ENCODE results near the gene ABHD18. TPM values are rescaled to one million over a fixed set of nuclear protein-coding genes. Genes with fewer than 3 reads are reported as not detected.
"Not testable (repeated sequence)": the region's sequence is repeated elsewhere in the genome, so short reads cannot be mapped to it uniquely, and the experiment has no call there.

The ABHD18 gene
- polyA plus RNA-seq, 1 donor from 2014 or later, result 17.5 TPM

DNA sequence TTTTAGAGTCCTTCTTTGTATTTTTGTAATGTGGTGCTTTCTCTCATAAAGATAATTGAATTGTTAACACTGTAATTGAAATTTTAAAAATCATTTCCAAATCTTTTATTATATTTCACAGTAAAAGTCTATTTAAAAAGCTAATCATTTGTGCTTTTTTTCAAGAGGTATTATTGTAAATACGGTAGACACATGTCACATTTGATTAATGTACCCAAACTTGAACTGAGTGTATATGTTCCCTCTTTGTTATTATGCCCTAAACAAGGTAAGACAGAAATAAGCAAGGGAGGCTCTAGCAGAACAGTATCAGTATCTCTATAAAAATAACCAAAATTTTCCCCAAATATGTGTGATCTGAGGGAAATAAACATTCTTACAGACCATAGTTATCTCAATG lies 74.4 kb downstream of the ABHD18 start:
- Histone ChIP-seq H3K4me2 (ENCODE audit: low read length) (no peak overlapping the region), H3F3A (ENCODE audit: insufficient read depth, low read length, poor library complexity, severe bottlenecking) (no peaks in the 10 kb centered on the region), H3K27me3 (ENCODE audit: insufficient read depth, low read depth, low read length) (no peaks in the 10 kb centered on the region), H3K79me2 (replicated peaks; ENCODE audit: insufficient read depth, low read length) (no peaks in the 10 kb centered on the region), H3K4me3 (ENCODE audit: low read length) (no peak overlapping the region), H3K27ac (ENCODE audit: low read length) (no peak overlapping the region), H3K36me3 (ENCODE audit: insufficient read depth, low read length) (no peaks in the 10 kb centered on the region), H2AFZ (ENCODE audit: low read depth, low read length) (no peak overlapping the region), H4K20me1 (ENCODE audit: insufficient read depth) (no peaks in the 10 kb centered on the region), H3K9me2 (ENCODE audit: insufficient read depth, low read length) (no peaks in the 10 kb centered on the region), H3K9ac (ENCODE audit: low read length) (no peak overlapping the region), H3K9me3 (ENCODE audit: low read length) (no peaks in the 10 kb centered on the region)
- TF ChIP-seq, protein P1, sequence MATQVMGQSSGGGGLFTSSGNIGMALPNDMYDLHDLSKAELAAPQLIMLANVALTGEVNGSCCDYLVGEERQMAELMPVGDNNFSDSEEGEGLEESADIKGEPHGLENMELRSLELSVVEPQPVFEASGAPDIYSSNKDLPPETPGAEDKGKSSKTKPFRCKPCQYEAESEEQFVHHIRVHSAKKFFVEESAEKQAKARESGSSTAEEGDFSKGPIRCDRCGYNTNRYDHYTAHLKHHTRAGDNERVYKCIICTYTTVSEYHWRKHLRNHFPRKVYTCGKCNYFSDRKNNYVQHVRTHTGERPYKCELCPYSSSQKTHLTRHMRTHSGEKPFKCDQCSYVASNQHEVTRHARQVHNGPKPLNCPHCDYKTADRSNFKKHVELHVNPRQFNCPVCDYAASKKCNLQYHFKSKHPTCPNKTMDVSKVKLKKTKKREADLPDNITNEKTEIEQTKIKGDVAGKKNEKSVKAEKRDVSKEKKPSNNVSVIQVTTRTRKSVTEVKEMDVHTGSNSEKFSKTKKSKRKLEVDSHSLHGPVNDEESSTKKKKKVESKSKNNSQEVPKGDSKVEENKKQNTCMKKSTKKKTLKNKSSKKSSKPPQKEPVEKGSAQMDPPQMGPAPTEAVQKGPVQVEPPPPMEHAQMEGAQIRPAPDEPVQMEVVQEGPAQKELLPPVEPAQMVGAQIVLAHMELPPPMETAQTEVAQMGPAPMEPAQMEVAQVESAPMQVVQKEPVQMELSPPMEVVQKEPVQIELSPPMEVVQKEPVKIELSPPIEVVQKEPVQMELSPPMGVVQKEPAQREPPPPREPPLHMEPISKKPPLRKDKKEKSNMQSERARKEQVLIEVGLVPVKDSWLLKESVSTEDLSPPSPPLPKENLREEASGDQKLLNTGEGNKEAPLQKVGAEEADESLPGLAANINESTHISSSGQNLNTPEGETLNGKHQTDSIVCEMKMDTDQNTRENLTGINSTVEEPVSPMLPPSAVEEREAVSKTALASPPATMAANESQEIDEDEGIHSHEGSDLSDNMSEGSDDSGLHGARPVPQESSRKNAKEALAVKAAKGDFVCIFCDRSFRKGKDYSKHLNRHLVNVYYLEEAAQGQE (IDR thresholded peaks at IDR 0.05; ENCODE audit: borderline replicate concordance), result no peak
- TF ChIP-seq EZH2 (IDR thresholded peaks at IDR 0.05; ENCODE audit: borderline replicate concordance, insufficient read depth, low read length, poor library complexity, severe bottlenecking) (no peak), RAD21 (conservative IDR thresholded peaks at IDR 0.05) (no peak), SMC3 (conservative IDR thresholded peaks at IDR 0.05; ENCODE audit: poor library complexity) (no peak), TAF1 (IDR thresholded peaks at IDR 0.05; ENCODE audit: low read depth) (no peak), EP300 (conservative IDR thresholded peaks at IDR 0.05; ENCODE audit: poor library complexity, severe bottlenecking) (no peak), POLR2AphosphoS5 (IDR thresholded peaks at IDR 0.05) (no peak), MXI1 (conservative IDR thresholded peaks at IDR 0.05; ENCODE audit: poor library complexity, severe bottlenecking) (no peak)
- TF ChIP-seq, protein P2, sequence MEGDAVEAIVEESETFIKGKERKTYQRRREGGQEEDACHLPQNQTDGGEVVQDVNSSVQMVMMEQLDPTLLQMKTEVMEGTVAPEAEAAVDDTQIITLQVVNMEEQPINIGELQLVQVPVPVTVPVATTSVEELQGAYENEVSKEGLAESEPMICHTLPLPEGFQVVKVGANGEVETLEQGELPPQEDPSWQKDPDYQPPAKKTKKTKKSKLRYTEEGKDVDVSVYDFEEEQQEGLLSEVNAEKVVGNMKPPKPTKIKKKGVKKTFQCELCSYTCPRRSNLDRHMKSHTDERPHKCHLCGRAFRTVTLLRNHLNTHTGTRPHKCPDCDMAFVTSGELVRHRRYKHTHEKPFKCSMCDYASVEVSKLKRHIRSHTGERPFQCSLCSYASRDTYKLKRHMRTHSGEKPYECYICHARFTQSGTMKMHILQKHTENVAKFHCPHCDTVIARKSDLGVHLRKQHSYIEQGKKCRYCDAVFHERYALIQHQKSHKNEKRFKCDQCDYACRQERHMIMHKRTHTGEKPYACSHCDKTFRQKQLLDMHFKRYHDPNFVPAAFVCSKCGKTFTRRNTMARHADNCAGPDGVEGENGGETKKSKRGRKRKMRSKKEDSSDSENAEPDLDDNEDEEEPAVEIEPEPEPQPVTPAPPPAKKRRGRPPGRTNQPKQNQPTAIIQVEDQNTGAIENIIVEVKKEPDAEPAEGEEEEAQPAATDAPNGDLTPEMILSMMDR (IDR thresholded peaks at IDR 0.05; ENCODE audit: poor library complexity, severe bottlenecking), result no peak

DNA sequence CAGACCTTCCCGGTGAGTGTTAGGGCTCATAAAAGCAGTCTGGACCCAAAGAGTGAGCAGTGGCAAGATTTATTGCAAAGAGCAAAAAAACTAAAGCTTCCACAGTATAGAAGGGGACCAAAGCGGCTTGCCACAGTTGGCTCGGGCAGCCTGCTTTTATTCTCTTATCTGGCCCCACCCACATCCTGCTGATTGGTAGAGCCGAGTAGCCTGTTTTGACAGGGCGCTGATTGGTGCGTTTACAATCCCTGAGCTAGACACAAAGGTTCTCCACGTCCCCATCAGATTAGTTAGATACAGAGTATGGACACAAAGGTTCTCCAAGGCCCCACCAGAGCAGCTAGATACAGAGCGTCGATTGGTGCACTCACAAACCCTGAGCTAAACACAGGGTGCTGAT lies 81.8 kb downstream of the ABHD18 start:
- H2AFZ ChIP-seq (ENCODE audit: low read depth, low read length); H3K36me3 ChIP-seq (ENCODE audit: insufficient read depth, low read length); H3K9me2 ChIP-seq (ENCODE audit: insufficient read depth, low read length): not testable (repeated sequence)

DNA sequence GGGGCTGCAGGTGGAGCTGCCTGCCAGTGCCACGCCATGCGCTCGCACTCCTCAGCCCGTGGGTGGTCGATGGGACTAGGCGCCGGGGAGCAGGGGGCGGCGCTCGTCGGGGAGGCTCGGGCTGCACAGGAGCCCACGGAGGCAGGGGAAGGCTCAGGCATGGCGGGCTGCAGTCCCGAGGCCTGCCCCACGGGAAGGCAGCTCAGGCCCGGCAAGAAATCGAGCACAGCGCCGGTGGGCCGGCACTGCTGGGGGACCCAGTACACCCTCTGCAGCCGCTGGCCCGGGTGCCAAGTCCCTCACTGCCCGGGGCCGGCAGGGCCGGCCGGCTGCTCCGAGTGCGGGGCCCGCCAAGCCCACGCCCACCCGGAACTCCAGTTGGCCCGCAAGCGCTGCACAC lies 82.3 kb downstream of the ABHD18 start:
- H2AFZ ChIP-seq (ENCODE audit: low read depth, low read length); H3K27me3 ChIP-seq (ENCODE audit: insufficient read depth, low read depth, low read length); H3K9me2 ChIP-seq (ENCODE audit: insufficient read depth, low read length); H3F3A ChIP-seq (ENCODE audit: insufficient read depth, low read length, poor library complexity, severe bottlenecking); H3K79me2 ChIP-seq (replicated peaks; ENCODE audit: insufficient read depth, low read length); H3K27ac ChIP-seq (ENCODE audit: low read length); H3K36me3 ChIP-seq (ENCODE audit: insufficient read depth, low read length); H3K9ac ChIP-seq (ENCODE audit: low read length); H3K4me2 ChIP-seq (ENCODE audit: low read length); H3K4me3 ChIP-seq (ENCODE audit: low read length); H3K9me3 ChIP-seq (ENCODE audit: low read length); H4K20me1 ChIP-seq (ENCODE audit: insufficient read depth): not testable (repeated sequence)

More for the DNA sequence above, 81.8 kb downstream of the ABHD18 start:
- H3K9ac ChIP-seq (ENCODE audit: low read length); H3K27ac ChIP-seq (ENCODE audit: low read length); H3K9me3 ChIP-seq (ENCODE audit: low read length); H4K20me1 ChIP-seq (ENCODE audit: insufficient read depth); H3F3A ChIP-seq (ENCODE audit: insufficient read depth, low read length, poor library complexity, severe bottlenecking); H3K27me3 ChIP-seq (ENCODE audit: insufficient read depth, low read depth, low read length); H3K79me2 ChIP-seq (replicated peaks; ENCODE audit: insufficient read depth, low read length); H3K4me3 ChIP-seq (ENCODE audit: low read length); H3K4me2 ChIP-seq (ENCODE audit: low read length): not testable (repeated sequence)

DNA sequence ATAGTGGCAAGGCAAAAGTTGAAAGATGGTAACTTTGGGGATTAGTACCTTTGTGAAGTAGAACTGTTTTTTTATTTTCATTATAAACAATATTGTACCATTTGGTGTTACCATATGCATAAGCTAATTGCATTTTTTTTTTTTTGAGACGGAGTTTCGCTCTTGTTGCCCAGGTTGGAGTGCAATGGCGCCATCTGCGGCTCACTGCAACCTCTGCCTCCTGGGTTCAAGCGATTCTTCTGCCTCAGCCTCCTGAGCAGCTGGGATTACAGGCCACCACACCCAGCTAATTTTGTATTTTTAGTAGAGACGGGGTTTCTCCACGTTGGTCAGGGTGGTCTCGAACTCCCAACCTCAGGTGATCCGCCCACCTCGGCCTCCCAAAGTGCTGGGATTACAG lies 86.0 kb downstream of the ABHD18 start:
- H3K27me3 ChIP-seq (ENCODE audit: insufficient read depth, low read depth, low read length); H3K27ac ChIP-seq (ENCODE audit: low read length); H3K36me3 ChIP-seq (ENCODE audit: insufficient read depth, low read length); H3K4me3 ChIP-seq (ENCODE audit: low read length); H3F3A ChIP-seq (ENCODE audit: insufficient read depth, low read length, poor library complexity, severe bottlenecking); H4K20me1 ChIP-seq (ENCODE audit: insufficient read depth); H3K9me2 ChIP-seq (ENCODE audit: insufficient read depth, low read length); H3K9me3 ChIP-seq (ENCODE audit: low read length); H3K79me2 ChIP-seq (replicated peaks; ENCODE audit: insufficient read depth, low read length); H3K4me2 ChIP-seq (ENCODE audit: low read length); H2AFZ ChIP-seq (ENCODE audit: low read depth, low read length); H3K9ac ChIP-seq (ENCODE audit: low read length): not testable (repeated sequence)

DNA sequence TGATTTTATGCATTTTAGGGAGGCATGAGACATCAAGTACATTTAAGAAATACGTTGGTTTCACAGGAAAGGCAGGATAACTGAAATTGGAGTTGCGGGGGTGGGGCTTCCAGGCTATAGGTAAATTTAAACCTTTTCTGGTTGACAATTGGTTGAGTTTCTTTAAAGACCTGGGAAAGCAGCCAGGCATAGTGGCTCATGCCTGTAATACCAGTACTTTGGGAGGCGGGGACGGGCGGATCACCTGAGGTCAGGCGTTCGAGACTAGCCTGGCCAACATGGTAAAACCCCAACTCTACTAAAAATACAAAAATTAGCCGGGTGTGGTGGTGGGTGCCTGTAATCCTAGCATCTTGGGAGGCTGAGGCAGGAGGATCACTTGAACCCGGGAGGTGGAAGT lies 89.7 kb downstream of the ABHD18 start:
- not testable (repeated sequence) for H3K4me2 ChIP-seq (ENCODE audit: low read length); H3K79me2 ChIP-seq (replicated peaks; ENCODE audit: insufficient read depth, low read length); H3K36me3 ChIP-seq (ENCODE audit: insufficient read depth, low read length); H3K9me3 ChIP-seq (ENCODE audit: low read length); H4K20me1 ChIP-seq (ENCODE audit: insufficient read depth); H3K9me2 ChIP-seq (ENCODE audit: insufficient read depth, low read length); H3K4me3 ChIP-seq (ENCODE audit: low read length); H3K9ac ChIP-seq (ENCODE audit: low read length); H3F3A ChIP-seq (ENCODE audit: insufficient read depth, low read length, poor library complexity, severe bottlenecking); H2AFZ ChIP-seq (ENCODE audit: low read depth, low read length); H3K27me3 ChIP-seq (ENCODE audit: insufficient read depth, low read depth, low read length); H3K27ac ChIP-seq (ENCODE audit: low read length)
